ENCODE data around the gene SUCNR1. TPM values are rescaled to one million over a fixed set of nuclear protein-coding genes. Genes with fewer than 3 reads are reported as not detected.

Gene SUCNR1
- total RNA-seq, 8 experiments from 2014 or later, result 0.09 to 40.7 (median 0.24) TPM; not detected in 1

Other genes starting within 250 kb of the SUCNR1 start
- gene AADACL2, start 139.7 kb upstream of the SUCNR1 start, total RNA-seq, result 10 to 100 TPM in 1 of 8 experiments, 1 to 10 TPM in 1, under 1 TPM in 4, not detected in 2; 0.04 to 30.5 (median 0.12) TPM
- gene AADAC, start 59.5 kb upstream of the SUCNR1 start, total RNA-seq, result under 1 TPM in 1 of 8 experiments, not detected in 7; 0.29 TPM

Data from motor neuron (in vitro differentiated cells).